Testis (tissue), 2 donors: ENCODE measurements around the gene RTF1.

Experiments
- CTCF ChIP-seq, 3 experiments: fragments of 450-650 bp in 2 of 3; fragments of 200-600 bp in 1 of 3; sonication (generic) in 1 of 3; IDR thresholded peaks; one replicate each; pipeline ENCODE4 v1.5.1; 2016 to 2019; ENCODE audit warnings: antibody characterized with exemption in 3 of 3, mild to moderate bottlenecking in 2 of 3, moderate library complexity in 1 of 3
- POLR2A ChIP-seq: fragments of 450-650 bp; IDR thresholded peaks from one replicate; pipeline ENCODE4 v1.6.1; 2017; ENCODE audit warnings: antibody characterized with exemption, mild to moderate bottlenecking, moderate library complexity

GRCh38 chr15:41495736-41496599 is 79.1 kb downstream of the RTF1 start:
- TF ChIP-seq CTCF (IDR thresholded peaks at IDR 0.05), result no peak
- no peak for TF ChIP-seq POLR2A
